BJ (cell line): Measurements from ENCODE around the gene CUEDC2. TPM values are rescaled to one million over a fixed set of nuclear protein-coding genes. Genes with fewer than 3 reads are reported as not detected.

Experiments
- CTCF ChIA-PET: fragments of 350-600 bp; formaldehyde crosslinking; extraction: SDS; loops from one replicate; lab custom pipeline; 2021; ENCODE audit warnings: antibody characterized with exemption, inconsistent platforms; lab: Yijun Ruan, JAX
- POLR2A ChIA-PET: fragments of 300-600 bp; sonication (Branson Sonifier 250); formaldehyde crosslinking; extraction: SDS; loops from one replicate; lab custom pipeline; 2021; ENCODE audit warnings: antibody characterized with exemption; lab: Charles Lee
- DNase-seq: peaks from one replicate; pipeline ENCODE4 v3.0.0-alpha.2; 2011; ENCODE audit warnings: low read depth
- H3K27me3 ChIP-seq: 2 replicates; pipeline ENCODE4 v1.6.0; 2011; ENCODE audit warnings: low read length; ENCODE audit not compliant: control insufficient read depth, insufficient read depth
- H3K36me3 ChIP-seq: 2 replicates; pipeline ENCODE4 v1.5.1; 2011; ENCODE audit warnings: low read length; ENCODE audit not compliant: control insufficient read depth, insufficient read depth
- H3K4me3 ChIP-seq: 2 replicates; pipeline ENCODE4 v1.5.1; 2011; ENCODE audit warnings: low read depth, mild to moderate bottlenecking, control low read depth, low read length
- CTCF ChIP-seq: IDR thresholded peaks from 2 replicates; pipeline ENCODE4 v1.5.1; 2011; ENCODE audit warnings: low read depth, mild to moderate bottlenecking, control low read depth, inconsistent platforms, low read length, moderate library complexity; ENCODE audit not compliant: insufficient read depth
- polyA plus RNA-seq: library from polyadenylated mRNA; depleted of rRNA; stranded (reverse); fragments of >200 nt; gene quantifications from 2 replicates; pipeline ENCODE4 v1.2.3, GENCODE V29; 2011

The CUEDC2 gene
- polyA plus RNA-seq, 1 experiment, result 74.4 TPM

DNA sequence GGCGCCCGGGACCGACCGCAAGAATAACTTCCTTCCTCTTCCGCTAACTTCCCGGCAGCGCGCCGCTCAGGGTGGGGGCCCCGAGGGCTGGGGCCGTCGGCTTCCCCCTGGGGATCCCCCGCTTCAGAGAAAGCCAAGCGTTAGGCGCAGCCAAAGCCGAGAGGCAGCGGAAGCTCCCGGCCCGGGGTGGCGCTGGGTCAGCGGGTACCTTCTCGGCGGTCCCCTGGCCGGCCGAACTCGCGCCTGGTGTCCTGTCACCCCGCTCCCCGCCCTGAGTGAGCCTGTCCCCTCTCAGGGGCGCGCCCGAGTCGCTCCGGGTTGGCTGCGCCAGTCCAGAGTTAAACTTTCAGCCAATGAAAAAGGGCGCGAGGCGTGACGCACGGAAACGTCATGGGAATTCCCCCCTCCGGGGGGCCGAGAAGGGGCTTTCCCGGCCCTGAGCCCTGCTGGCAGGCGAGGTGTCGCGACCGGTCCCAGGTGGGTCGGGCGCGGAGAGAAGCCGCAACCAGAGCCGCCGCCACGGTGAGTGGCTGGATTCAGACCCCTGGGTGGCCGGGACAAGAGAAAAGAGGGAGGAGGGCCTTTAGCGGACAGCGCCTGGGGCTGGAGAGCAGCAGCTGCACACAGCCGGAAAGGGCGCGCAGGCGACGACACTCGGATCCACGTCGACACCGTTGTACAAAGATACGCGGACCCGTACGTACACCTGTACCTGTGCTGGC, 38.1 kb downstream of the CUEDC2 start:
- Histone ChIP-seq H3K36me3 (peaks cover 9% of the 10 kb centered on the region), H3K27me3 (no peaks in the 10 kb centered on the region), H3K4me3 (peak overlapping the region; percentile 79)
- POLR2A ChIA-PET, result interaction anchor here (0.6 to 0.9 kb wide), 3 partner anchors 21 to 234 kb away, joined by 3 read pairs; no protein-coding TSS in a partner anchor
- TF ChIP-seq CTCF, result no peak; the same call in 1 of the 2 replicates
- CTCF ChIA-PET, result interaction anchor here (0.6 to 15.2 kb wide), 27 partner anchors 9 to 222 kb away, joined by 3 to 222 read pairs (median 7); partner anchors contain the start of genes CUEDC2, ELOVL3 and FBXL15
- peak; percentile 51 for DNase-seq

DNA sequence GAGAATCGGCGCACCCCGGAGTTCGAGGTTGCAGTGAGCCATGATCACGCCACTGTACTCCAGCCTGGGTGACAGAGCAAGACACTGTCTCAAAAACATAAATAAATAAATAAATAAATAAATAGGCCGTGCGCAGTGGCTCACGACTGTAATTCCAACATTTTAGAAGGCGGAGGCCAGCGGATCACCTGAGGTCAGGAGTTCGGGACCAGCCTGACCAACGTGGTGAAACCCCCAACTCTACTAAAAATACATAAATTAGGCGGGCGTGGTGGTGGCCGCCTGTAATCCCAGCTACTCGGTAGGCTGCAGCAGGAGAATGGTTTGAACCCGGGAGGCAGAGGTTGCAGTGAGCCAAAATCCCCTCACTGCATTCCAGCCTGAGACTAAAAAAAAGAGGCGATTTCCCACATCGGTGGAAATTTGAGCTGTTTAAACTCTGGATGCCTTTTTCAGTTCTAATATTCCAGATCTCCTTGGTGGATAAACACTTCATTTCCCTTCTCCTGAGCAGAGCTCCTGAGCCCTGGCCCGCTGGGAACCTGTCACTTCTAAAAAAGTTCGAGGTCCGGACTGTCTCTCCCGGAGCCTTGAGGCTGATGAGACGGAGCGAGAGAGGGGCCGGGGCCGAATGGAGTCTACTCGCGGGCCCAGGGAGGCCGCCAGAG, 38.8 kb downstream of the CUEDC2 start:
- POLR2A ChIA-PET, result interaction anchor here (0.7 to 0.9 kb wide), 2 partner anchors 164 to 233 kb away, joined by 3 read pairs; no protein-coding TSS in a partner anchor
- H3K36me3 ChIP-seq, result peaks cover 9% of the 10 kb centered on the region
- TF ChIP-seq CTCF, result peak; percentile 95; the same call in 1 of the 2 replicates
- H3K27me3 ChIP-seq, result no peaks in the 10 kb centered on the region
- DNase-seq, result no peak
- peak overlapping the region; percentile 79 for H3K4me3 ChIP-seq
- CTCF ChIA-PET, result interaction anchor here (0.7 to 15.2 kb wide), 26 partner anchors 9 to 221 kb away, joined by 3 to 222 read pairs (median 8); partner anchors contain the start of genes CUEDC2, ELOVL3 and FBXL15

- TF ChIP-seq CTCF, result no peak
- ChIA-PET POLR2A (no interaction called here), CTCF (interaction anchor here (1.7 to 15.2 kb wide), 9 partner anchors 8 to 191 kb away, joined by 6 to 222 read pairs (median 11); no protein-coding TSS in a partner anchor)
- 0 out of 2 replicates have a peak, but pooled peaks cover 2% of the 10 kb centered on the region for H3K36me3 ChIP-seq
- no peak for DNase-seq
- no peaks in the 10 kb centered on the region for H3K27me3 ChIP-seq
- H3K4me3 ChIP-seq, result no peak overlapping the region
Measured at GRCh38 chr10:102392306-102392705, 40.1 kb downstream of the CUEDC2 start.

- no peak for DNase-seq
- no peaks in the 10 kb centered on the region for H3K27me3 ChIP-seq
- ChIA-PET CTCF (interaction anchor here (1.4 to 12.3 kb wide), 3 partner anchors 14 to 169 kb away, joined by 3 to 91 read pairs (median 3); no protein-coding TSS in a partner anchor), POLR2A (no interaction called here)
- TF ChIP-seq CTCF, result no peak
- H3K36me3 ChIP-seq, result no peaks in the 10 kb centered on the region
- no peak overlapping the region for H3K4me3 ChIP-seq
Measured at GRCh38 chr10:102389894-102390293, 42.5 kb downstream of the CUEDC2 start.
